GM10266 (cell line): ENCODE results near the gene LIFR.
"Not testable (repeated sequence)": the region's sequence is repeated elsewhere in the genome, so short reads cannot be mapped to it uniquely, and the experiment has no call there.

ENCODE experiments used
- DNase-seq: peaks from one replicate; pipeline ENCODE4 v3.0.0; 2012; ENCODE audit errors: extremely low spot score
- CTCF ChIP-seq: IDR thresholded peaks from 2 replicates; pipeline ENCODE4 v1.5.1; 2012; ENCODE audit warnings: mild to moderate bottlenecking, low read depth; ENCODE audit not compliant: control insufficient read depth, insufficient read depth; ENCODE audit errors: missing control alignments

LIFR gene

GRCh38 chr5:38600329-38601045, 44.0 kb upstream of the LIFR start:
- no peak for DNase-seq
- TF ChIP-seq CTCF: no peak

GRCh38 chr5:38599751-38600150, 43.3 kb upstream of the LIFR start:
- DNase-seq: not testable (repeated sequence)

GRCh38 chr5:38598994-38599617, 42.7 kb upstream of the LIFR start:
- DNase-seq: no peak

GRCh38 chr5:38598296-38598993, 42.0 kb upstream of the LIFR start:
- no peak for TF ChIP-seq CTCF
- DNase-seq: no peak

More at GRCh38 chr5:38598994-38599617, 42.7 kb upstream of the LIFR start:
- TF ChIP-seq CTCF: no peak

- TF ChIP-seq CTCF: no peak
- no peak for DNase-seq
Observed at GRCh38 chr5:38596981-38597380, 40.5 kb upstream of the LIFR start.

GRCh38 chr5:38595132-38595745, 38.8 kb upstream of the LIFR start:
- TF ChIP-seq CTCF: no peak
- DNase-seq: no peak

GRCh38 chr5:38593959-38594358, 37.5 kb upstream of the LIFR start:
- no peak for DNase-seq
- TF ChIP-seq CTCF: no peak
